ENCODE data around the gene PKDREJ. TPM values are rescaled to one million over a fixed set of nuclear protein-coding genes. Genes with fewer than 3 reads are reported as not detected.
A peak's percentile ranks its signal among the peaks of the same experiment; 100 is the strongest.
"Not testable (repeated sequence)": the region's sequence is repeated elsewhere in the genome, so short reads cannot be mapped to it uniquely, and the experiment has no call there.

Gene PKDREJ, protein sequence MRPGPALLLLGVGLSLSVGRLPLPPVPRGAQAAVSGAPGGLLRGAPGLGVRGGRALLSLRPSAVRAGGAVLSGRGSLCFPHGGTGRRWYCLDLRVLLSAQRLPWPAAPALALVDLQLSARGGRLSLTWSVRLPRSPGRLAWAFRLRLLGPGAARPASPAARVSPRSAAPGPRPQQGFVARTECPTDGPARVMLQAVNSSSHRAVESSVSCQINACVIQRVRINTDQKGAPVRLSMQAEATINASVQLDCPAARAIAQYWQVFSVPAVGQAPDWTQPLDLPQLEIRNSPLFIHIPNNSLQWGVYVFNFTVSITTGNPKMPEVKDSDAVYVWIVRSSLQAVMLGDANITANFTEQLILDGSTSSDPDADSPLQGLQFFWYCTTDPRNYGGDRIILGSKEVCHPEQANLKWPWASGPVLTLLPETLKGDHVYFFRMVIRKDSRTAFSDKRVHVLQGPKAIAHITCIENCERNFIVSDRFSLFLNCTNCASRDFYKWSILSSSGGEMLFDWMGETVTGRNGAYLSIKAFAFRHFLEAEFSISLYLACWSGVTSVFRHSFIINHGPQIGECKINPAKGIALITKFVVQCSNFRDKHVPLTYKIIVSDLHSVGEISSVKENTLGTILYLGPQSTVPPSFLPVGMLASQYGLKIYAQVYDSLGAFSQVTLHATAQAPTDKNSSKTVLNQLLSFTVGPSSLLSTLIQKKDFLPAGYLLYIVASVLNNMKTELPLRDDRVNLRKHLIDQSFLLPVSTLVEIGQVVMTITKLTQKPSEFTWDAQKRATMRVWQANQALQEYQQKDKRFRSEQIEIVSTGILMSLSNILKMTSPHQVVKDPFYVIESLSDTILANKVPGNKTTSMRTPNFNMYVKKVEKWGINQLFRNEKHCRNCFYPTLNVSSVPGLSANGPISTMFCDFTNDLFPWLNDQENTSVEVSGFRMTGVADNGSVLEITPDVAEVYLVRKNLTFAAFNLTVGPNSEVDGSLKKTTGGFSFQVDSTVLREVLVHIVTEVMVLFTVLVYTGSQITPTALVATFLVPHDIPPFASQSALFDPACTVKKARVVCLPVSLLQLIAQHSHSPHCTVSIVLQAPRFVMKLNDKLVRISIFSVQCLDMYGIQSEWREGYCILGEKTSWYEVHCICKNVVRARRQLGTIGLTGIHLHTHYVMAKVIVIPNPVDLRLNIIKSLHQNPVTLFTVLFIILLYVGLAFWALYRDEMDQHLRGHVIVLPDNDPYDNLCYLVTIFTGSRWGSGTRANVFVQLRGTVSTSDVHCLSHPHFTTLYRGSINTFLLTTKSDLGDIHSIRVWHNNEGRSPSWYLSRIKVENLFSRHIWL (N-terminal part only)
- under 1 TPM in 2 of 4 donors, not detected in 2; 0.11 to 0.19 TPM for total RNA-seq

DNA sequence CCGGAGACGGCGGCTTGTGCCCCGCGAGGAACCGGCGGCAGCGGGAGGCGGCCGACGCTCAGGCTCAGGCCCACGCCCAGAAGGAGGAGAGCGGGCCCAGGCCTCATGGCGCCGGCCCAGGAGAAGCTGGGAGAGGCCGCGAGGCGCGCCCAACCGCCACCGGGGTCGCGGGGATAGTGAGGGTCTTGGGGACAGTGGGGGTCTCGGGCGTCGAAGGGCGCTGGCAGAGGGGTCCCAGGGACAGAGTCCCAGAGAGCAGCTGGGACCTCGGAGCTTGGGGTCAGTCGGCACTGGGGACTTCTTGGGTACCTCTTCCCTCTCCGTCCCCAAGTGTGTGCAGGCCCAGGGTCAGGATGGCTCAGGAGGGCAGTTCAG is at the start of gene PKDREJ:
Gene PKDREJ (minus strand): TSS at position 128 of the 375 bp plus-strand sequence. CDS start 21 bp downstream, at position 107.
- peaks cover 0 to 8% (median 4%) of the 10 kb centered on the region in 3 donors for H3K9me3 ChIP-seq
- peak within 1 kb of the TSS in 2 of 4 donors; percentile 47 to 53 for H3K27ac ChIP-seq
- H3K36me3 ChIP-seq, result no peaks in the 10 kb centered on the region
- peak within 1 kb of the TSS; percentile 16 to 62 (median 42) for H3K4me3 ChIP-seq
- intact Hi-C loops (cut with DNase I), result no loop called here
- no peak for DNase-seq
- WGBS, 2 donors, result 100% methylated on average over 1 of the region's 30 CpGs; no CpG with 5 or more reads in 1 of the 2 donors
- no peak for TF ChIP-seq POLR2A (IDR thresholded peaks at IDR 0.05)
- TF ChIP-seq, protein P1, sequence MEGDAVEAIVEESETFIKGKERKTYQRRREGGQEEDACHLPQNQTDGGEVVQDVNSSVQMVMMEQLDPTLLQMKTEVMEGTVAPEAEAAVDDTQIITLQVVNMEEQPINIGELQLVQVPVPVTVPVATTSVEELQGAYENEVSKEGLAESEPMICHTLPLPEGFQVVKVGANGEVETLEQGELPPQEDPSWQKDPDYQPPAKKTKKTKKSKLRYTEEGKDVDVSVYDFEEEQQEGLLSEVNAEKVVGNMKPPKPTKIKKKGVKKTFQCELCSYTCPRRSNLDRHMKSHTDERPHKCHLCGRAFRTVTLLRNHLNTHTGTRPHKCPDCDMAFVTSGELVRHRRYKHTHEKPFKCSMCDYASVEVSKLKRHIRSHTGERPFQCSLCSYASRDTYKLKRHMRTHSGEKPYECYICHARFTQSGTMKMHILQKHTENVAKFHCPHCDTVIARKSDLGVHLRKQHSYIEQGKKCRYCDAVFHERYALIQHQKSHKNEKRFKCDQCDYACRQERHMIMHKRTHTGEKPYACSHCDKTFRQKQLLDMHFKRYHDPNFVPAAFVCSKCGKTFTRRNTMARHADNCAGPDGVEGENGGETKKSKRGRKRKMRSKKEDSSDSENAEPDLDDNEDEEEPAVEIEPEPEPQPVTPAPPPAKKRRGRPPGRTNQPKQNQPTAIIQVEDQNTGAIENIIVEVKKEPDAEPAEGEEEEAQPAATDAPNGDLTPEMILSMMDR (IDR thresholded peaks at IDR 0.05), result no peak
- H3K4me1 ChIP-seq, result peaks cover 8 to 25% (median 9%) of the 10 kb centered on the region in 3 donors
- H3K27me3 ChIP-seq, result peaks cover 0 to 29% (median 0%) of the 10 kb centered on the region in 4 donors

DNA sequence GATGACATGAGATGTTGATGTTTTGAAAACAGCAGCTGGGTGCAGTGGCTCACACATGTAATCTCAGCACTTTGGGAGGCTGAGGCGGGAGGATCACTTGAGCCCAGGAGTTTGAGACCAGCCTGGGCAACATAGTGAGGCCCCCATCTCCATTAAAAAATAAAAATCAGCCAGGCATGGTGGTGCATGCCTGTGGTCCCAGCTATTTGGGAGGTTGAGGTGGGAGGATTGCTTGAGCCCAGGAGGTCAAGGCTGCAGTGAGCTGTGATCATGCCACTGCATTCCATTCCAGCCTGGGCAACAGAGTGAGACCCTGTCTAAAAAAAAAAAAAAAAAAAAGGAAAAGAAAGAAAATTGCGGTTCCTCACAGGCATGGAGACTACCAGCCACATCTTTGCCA is 49.7 kb upstream of the PKDREJ start:
- intact Hi-C loops (cut with DNase I), result loop anchor here (5.0 kb wide), 2 partner anchors 191 to 321 kb away; no protein-coding TSS in a partner anchor
- H3K27ac ChIP-seq, H3K27me3 ChIP-seq, DNase-seq, H3K4me3 ChIP-seq, H3K36me3 ChIP-seq, H3K9me3 ChIP-seq: not testable (repeated sequence)
- WGBS, 2 donors, result 100% methylated on average over 1 to 2 of the region's 2 CpGs
- H3K4me1 ChIP-seq, result peaks cover 0 to 10% (median 0%) of the 10 kb centered on the region in 3 donors

DNA sequence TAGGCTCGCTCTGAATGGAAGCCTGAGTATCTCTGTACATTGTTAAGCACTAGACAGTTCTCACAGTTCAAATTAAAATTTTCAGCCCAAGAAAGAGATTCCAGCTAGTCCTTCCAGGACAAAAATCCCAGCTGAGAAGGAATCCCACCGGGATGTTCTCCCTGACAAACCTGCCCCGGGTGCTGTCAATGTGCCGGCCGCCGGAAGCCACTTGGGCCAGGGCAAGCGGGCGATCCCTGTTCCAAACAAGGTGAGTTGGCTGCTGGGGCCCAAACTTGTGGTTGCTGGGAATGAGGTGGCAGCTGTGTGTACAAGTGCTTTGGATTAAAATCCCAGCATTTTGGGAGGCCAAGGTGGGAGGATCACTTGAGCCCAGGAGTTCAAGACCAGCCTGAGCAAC is 48.9 kb upstream of the PKDREJ start:
- intact Hi-C loops (cut with DNase I), result loop anchor here (5.0 kb wide), 2 partner anchors 190 to 320 kb away; no protein-coding TSS in a partner anchor
- TF ChIP-seq, protein P1 (IDR thresholded peaks at IDR 0.05), result no peak
- TF ChIP-seq POLR2A (IDR thresholded peaks at IDR 0.05), result no peak
- DNase-seq, result no peak
- H3K27me3 ChIP-seq, result no peaks in the 10 kb centered on the region
- 96 to 100% methylated on average over 3 to 6 of the region's 8 CpGs for WGBS, 2 donors
- H3K4me3 ChIP-seq, result no peak overlapping the region
- no peaks in the 10 kb centered on the region for H3K9me3 ChIP-seq
- H3K4me1 ChIP-seq, result peaks cover 0 to 10% (median 0%) of the 10 kb centered on the region in 3 donors
- H3K36me3 ChIP-seq, result no peaks in the 10 kb centered on the region
- no peak overlapping the region for H3K27ac ChIP-seq

DNA sequence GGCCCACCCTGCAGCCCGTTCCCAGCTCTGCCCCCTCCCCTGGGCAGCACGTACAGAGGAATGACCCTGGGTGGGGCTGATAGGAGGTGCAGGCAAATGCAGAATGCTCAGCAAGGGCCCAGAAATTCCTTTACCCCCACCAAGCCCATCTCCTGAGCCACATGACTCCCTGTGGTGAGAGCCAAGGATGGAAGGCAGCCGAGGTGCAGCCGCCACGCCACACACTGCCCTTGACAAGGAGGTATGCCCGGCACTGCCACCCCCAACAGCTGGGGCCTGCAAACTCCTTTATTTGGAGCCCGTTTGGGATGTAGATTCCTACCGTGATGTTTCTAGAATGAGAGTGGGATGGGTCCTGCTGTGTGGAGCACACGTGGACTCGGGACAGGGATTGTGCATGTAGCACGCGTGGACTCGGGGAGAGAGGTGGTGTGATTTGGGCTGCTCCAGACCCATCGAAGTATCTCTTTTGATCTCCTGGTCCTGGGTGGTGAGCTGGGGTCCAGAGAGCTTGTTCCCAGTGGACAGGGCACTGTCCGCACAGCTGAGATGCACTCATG is 46.5 kb upstream of the PKDREJ start:
- no peaks in the 10 kb centered on the region for H3K36me3 ChIP-seq
- TF ChIP-seq POLR2A (IDR thresholded peaks at IDR 0.05), result no peak
- TF ChIP-seq, protein P1 (IDR thresholded peaks at IDR 0.05), result no peak
- no peaks in the 10 kb centered on the region for H3K9me3 ChIP-seq
- H3K4me1 ChIP-seq, result peaks cover 0 to 10% (median 0%) of the 10 kb centered on the region in 3 donors
- H3K4me3 ChIP-seq, result no peak overlapping the region
- no peak for DNase-seq
- intact Hi-C loops (cut with DNase I), result loop anchor here (5.0 kb wide), 2 partner anchors 187 to 317 kb away; no protein-coding TSS in a partner anchor
- no peak overlapping the region for H3K27ac ChIP-seq
- H3K27me3 ChIP-seq, result no peaks in the 10 kb centered on the region
- WGBS, 2 donors, result 94 to 97% methylated on average over 7 to 9 of the region's 15 CpGs
